SK-N-MC (cell line): Measurements from ENCODE around the gene MKX.

Experiments
- FOXP2 ChIP-seq: optimal IDR thresholded peaks from 2 replicates; pipeline ENCODE3; 2011; ENCODE audit warnings: mild to moderate bottlenecking, moderate library complexity; ENCODE audit not compliant: insufficient read depth; ENCODE audit errors: extremely low read length, control extremely low read depth
- POLR2AphosphoS5 ChIP-seq: IDR thresholded peaks from 2 replicates; pipeline ENCODE4 v1.6.1; 2012; ENCODE audit warnings: mild to moderate bottlenecking, low read depth, low read length, borderline replicate concordance

GRCh38 chr10:27688276-27688675 is 57.3 kb downstream of the MKX start:
- TF ChIP-seq FOXP2 (no peak), POLR2AphosphoS5 (no peak)
